ENCODE measurements around the gene IDH2. TPM values are rescaled to one million over a fixed set of nuclear protein-coding genes. Genes with fewer than 3 reads are reported as not detected.
A peak's percentile ranks its signal among the peaks of the same experiment; 100 is the strongest.

IDH2 gene
- total and polyA plus RNA-seq, 10 of the 15 experiments (the other 5 are each of a cell fraction or from before 2014, with no cell fraction given), result 2.3 to 358 (median 242) TPM

- peaks cover 25 to 28% of the 10 kb centered on the region in 2 experiments for H3K36me3 ChIP-seq (ENCODE audit: control insufficient read depth in 2 of 2, insufficient read depth in 2 of 2, low read length in 1 of 2)
- no peaks in the 10 kb centered on the region; the same call in 1 of the 2 replicates for H3K79me2 ChIP-seq (ENCODE audit: control insufficient read depth, insufficient read depth, low read length)
- BruUV-seq (replicated peaks), result no TSS peak
- 89% methylated on average over 19 of the region's 20 CpGs for WGBS (ENCODE audit: insufficient coverage, insufficient replicate concordance, low lambda C conversion rate, missing lambda C conversion rate)
- ChIA-PET SMC1A (ENCODE audit: uncharacterized antibody, unreplicated experiment) (interaction anchor here (2.1 kb wide), 1 partner anchor 189 kb away, joined by 7 read pairs; no protein-coding TSS in a partner anchor), CTCF (interaction anchor here (0.7 to 3.0 kb wide), 16 partner anchors 9 to 348 kb away, joined by 3 to 26 read pairs (median 4); partner anchors contain the start of gene IDH2), RAD21 (ENCODE audit: unreplicated experiment) (interaction anchor here (0.6 to 2.8 kb wide), 6 partner anchors 11 to 327 kb away, joined by 3 to 21 read pairs (median 3); no protein-coding TSS in a partner anchor), POLR2A (interaction anchor here (0.7 to 1.7 kb wide), 2 partner anchors 11 to 54 kb away, joined by 4 to 8 read pairs; no protein-coding TSS in a partner anchor)
- intact Hi-C loops (cut with micrococcal nuclease; ENCODE audit: unreplicated experiment) (loop anchor here (1.0 to 10.0 kb wide), 3 partner anchors 189 to 323 kb away; no protein-coding TSS in a partner anchor), in situ Hi-C loops (cut with MboI) (no loop called here)
- FAIRE-seq, result no peak
- no peaks in the 10 kb centered on the region; the same call in 1 of the 2 replicates for H4K20me1 ChIP-seq (ENCODE audit: control insufficient read depth, insufficient read depth)
- H3K27ac ChIP-seq (ENCODE audit: control insufficient read depth, insufficient read depth), result no peak overlapping the region
- no peaks in the 10 kb centered on the region for H3K27me3 ChIP-seq (replicated peaks in 1 of 2; ENCODE audit: control insufficient read depth in 2 of 2, insufficient read depth in 2 of 2, low read length in 1 of 2)
- no peaks in the 10 kb centered on the region for H3K9me3 ChIP-seq (replicated peaks; ENCODE audit: control insufficient read depth, insufficient read depth, low read length)
- H3K9ac ChIP-seq (ENCODE audit: control insufficient read depth, insufficient read depth, low read length), result no peak overlapping the region
- no peak overlapping the region for H2AFZ ChIP-seq (ENCODE audit: control insufficient read depth, low read depth, low read length)
- H3K4me2 ChIP-seq (ENCODE audit: control insufficient read depth, insufficient read depth), result no peak overlapping the region
- DNase-seq (ENCODE audit: low read depth, low spot score), result no peak
- H3K4me1 ChIP-seq (ENCODE audit: control insufficient read depth, insufficient read depth, low read length), result no peaks in the 10 kb centered on the region
- ATAC-seq, result peak; percentile 67
- H3K4me3 ChIP-seq, result no peak overlapping the region
- no peak for TF ChIP-seq MYB (IDR thresholded peaks at IDR 0.05; ENCODE audit: borderline replicate concordance, low read depth, low read length)
- TF ChIP-seq KDM1A (IDR thresholded peaks at IDR 0.05; ENCODE audit: borderline replicate concordance), result no peak
- TF ChIP-seq CTCF (IDR thresholded peaks at IDR 0.05 in 2 of 3, conservative IDR thresholded peaks at IDR 0.05 in 1 of 3; ENCODE audit: control insufficient read depth in 2 of 3, extremely low read depth in 1 of 3, insufficient read depth in 1 of 3, low read depth in 3 of 3, low read length in 3 of 3), result peak in 1 of 3 experiments; percentile 43; a peak in 2 of 6 replicates
- no peak for TF ChIP-seq CHD1 (IDR thresholded peaks at IDR 0.05; ENCODE audit: low read depth, low read length)
- TF ChIP-seq STAT3 (IDR thresholded peaks at IDR 0.05; ENCODE audit: low read depth, low read length), result no peak
- TF ChIP-seq USF1 (IDR thresholded peaks at IDR 0.05; ENCODE audit: borderline replicate concordance, extremely low read length, insufficient read depth, low read depth, low read length), result peak; percentile 68
- TF ChIP-seq CEBPB (IDR thresholded peaks at IDR 0.05; ENCODE audit: borderline replicate concordance in 1 of 2, low read depth in 2 of 2, low read length in 2 of 2), result no peak
- no peak for TF ChIP-seq REST (IDR thresholded peaks at IDR 0.05; ENCODE audit: low read depth, low read length)
- TF ChIP-seq PAX5 (IDR thresholded peaks at IDR 0.05; ENCODE audit: borderline replicate concordance, low read depth, low read length), result no peak
- no peak for TF ChIP-seq CBFB (IDR thresholded peaks at IDR 0.05; ENCODE audit: low read depth)
- peak; percentile 56; the same call in 1 of the 2 replicates for TF ChIP-seq NFYB (IDR thresholded peaks at IDR 0.05; ENCODE audit: insufficient read depth, low read depth, low read length)
- TF ChIP-seq ZBTB33 (IDR thresholded peaks at IDR 0.05), result no peak
- TF ChIP-seq ZNF384 (IDR thresholded peaks at IDR 0.05; ENCODE audit: borderline replicate concordance, low read depth, low read length), result no peak
- peak; percentile 60; the same call in 1 of the 2 replicates for TF ChIP-seq RAD51 (IDR thresholded peaks at IDR 0.05)
Observed at GRCh38 chr15:90087454-90088154, 14.7 kb downstream of the IDH2 start.

Measured in GM12878 (cell line).